HepG2 (cell line): ENCODE measurements around the gene GJA3. TPM values are rescaled to one million over a fixed set of nuclear protein-coding genes. Genes with fewer than 3 reads are reported as not detected.

ENCODE experiments used
- ATAC-seq: fragments of 200-7000 bp; cut with Tn5 transposase; 3 replicates; pipeline ENCODE4 v1.9.1; 2020; ENCODE audit warnings: mild to moderate bottlenecking, moderate library complexity
- BruUV-seq: library from RNA; stranded (reverse); fragments of 400-500 nt; replicated peaks from 2 replicates; lab custom pipeline; 2021; lab: Mats Ljungman, UMichigan
- CTCF ChIA-PET: fragments of 300-600 bp; formaldehyde crosslinking; extraction: SDS; loops from one replicate; lab custom pipeline; 2021; ENCODE audit warnings: low total read pairs, inconsistent platforms, low intra/inter-chr PET ratio; lab: Yijun Ruan, JAX
- POLR2A ChIA-PET: fragments of 350-600 bp; sonication (Branson Sonifier 250); formaldehyde crosslinking; loops from one replicate; lab custom pipeline; 2020; ENCODE audit warnings: antibody characterized with exemption, inconsistent platforms; lab: Yijun Ruan, JAX
- DNase-seq: peaks from one replicate; pipeline ENCODE4 v3.0.0-alpha.2; 2015; ENCODE audit warnings: low spot score
- FAIRE-seq: peaks from 3 replicates; lab custom pipeline; 2011; peaks lifted over from hg19 to GRCh38; lab: Jason Lieb, UNC
- H2AFZ ChIP-seq: one replicate; pipeline ENCODE4 v1.6.1; 2011; ENCODE audit warnings: low read length, inconsistent platforms
- H3K27ac ChIP-seq: fragments of 300-600 bp; 3 replicates; pipeline ENCODE4 v1.8.0; 2011; ENCODE audit warnings: mixed run types, mild to moderate bottlenecking, mixed read lengths, low read length, inconsistent platforms; ENCODE audit not compliant: insufficient read depth; ENCODE audit errors: extremely low read length
- H3K27me3 ChIP-seq, 2 experiments: fragments of 200-600 bp in 1 of 2; 2 replicates in 1 of 2; 3 replicates in 1 of 2; pipeline versions ENCODE4 v1.6.0 to v1.8.0; 2011; ENCODE audit warnings: low read length in 2 of 2, mild to moderate bottlenecking in 2 of 2, moderate library complexity in 2 of 2, inconsistent platforms in 1 of 2; ENCODE audit not compliant: insufficient read depth in 2 of 2, control insufficient read depth in 1 of 2
- H3K36me3 ChIP-seq, 2 experiments: fragments of 200-600 bp in 1 of 2; replicated peaks in 1 of 2; 2 replicates in 1 of 2; 3 replicates in 1 of 2; pipeline versions ENCODE4 v1.5.1 to v1.8.0; 2011; ENCODE audit warnings: low read length in 2 of 2, inconsistent platforms in 1 of 2; ENCODE audit not compliant: insufficient read depth in 2 of 2, control insufficient read depth in 1 of 2
- H3K4me1 ChIP-seq: 2 replicates; pipeline ENCODE4 v1.5.1; 2012; ENCODE audit warnings: low read length, inconsistent platforms; ENCODE audit not compliant: insufficient read depth
- H3K4me2 ChIP-seq: 2 replicates; pipeline ENCODE4 v1.6.0; 2011; ENCODE audit warnings: low read depth, low read length, inconsistent platforms
- H3K4me3 ChIP-seq, 3 experiments: fragments of 200-600 bp in 1 of 3; sonication (generic), shearing (Covaris generic) in 1 of 3; replicated peaks in 1 of 3; 2 replicates each; pipeline ENCODE4 v1.5.1; 2011 to 2016; ENCODE audit warnings: low read length in 3 of 3, inconsistent platforms in 2 of 3, low read depth in 2 of 3, mild to moderate bottlenecking in 2 of 3, control low read depth in 1 of 3, mixed read lengths in 1 of 3; ENCODE audit not compliant: insufficient read depth in 1 of 3
- H3K79me2 ChIP-seq: one replicate; pipeline ENCODE4 v1.6.1; 2011; ENCODE audit warnings: low read length, inconsistent platforms; ENCODE audit not compliant: insufficient read depth
- H3K9ac ChIP-seq: 2 replicates; pipeline ENCODE4 v1.6.0; 2011; ENCODE audit warnings: mild to moderate bottlenecking, low read depth, low read length, inconsistent platforms; ENCODE audit not compliant: insufficient read depth
- H3K9me3 ChIP-seq: 2 replicates; pipeline ENCODE4 v1.5.1; 2012; ENCODE audit warnings: mild to moderate bottlenecking, low read length
- H4K20me1 ChIP-seq: 2 replicates; pipeline ENCODE4 v1.6.0; 2011; ENCODE audit warnings: inconsistent platforms, mild to moderate bottlenecking, low read length, moderate library complexity; ENCODE audit not compliant: insufficient read depth
- DNMT3B ChIP-seq: conservative IDR thresholded peaks from 2 replicates; pipeline ENCODE4 v1.6.1; 2016; ENCODE audit warnings: missing biosample characterization, control low read depth
- FOXJ3 ChIP-seq: sonication (generic); formaldehyde crosslinking; IDR thresholded peaks from 2 replicates; pipeline ENCODE4 v1.4.0; 2020; ENCODE audit warnings: missing genetic modification reagents, mild to moderate bottlenecking, borderline replicate concordance
- FOXK1 ChIP-seq: sonication (generic); formaldehyde crosslinking; IDR thresholded peaks from 2 replicates; pipeline ENCODE4 v1.4.0; 2020; ENCODE audit warnings: low read depth, missing genetic modification reagents, borderline replicate concordance
- GLI4 ChIP-seq: sonication (generic); formaldehyde crosslinking; IDR thresholded peaks from 2 replicates; pipeline ENCODE4 v1.5.1; 2020; ENCODE audit warnings: missing genetic modification reagents, mild to moderate bottlenecking, moderate library complexity, borderline replicate concordance
- KDM5B ChIP-seq: sonication (generic); formaldehyde crosslinking; IDR thresholded peaks from 2 replicates; pipeline ENCODE4 v1.4.0; 2020; ENCODE audit warnings: missing genetic modification reagents, mild to moderate bottlenecking, borderline replicate concordance
- MAFF ChIP-seq: IDR thresholded peaks from 2 replicates; pipeline ENCODE4 v1.6.1; 2011; ENCODE audit warnings: low read depth, low read length, improper control_type of control experiment
- SIX1 ChIP-seq: sonication (generic); formaldehyde crosslinking; IDR thresholded peaks from 2 replicates; pipeline ENCODE4 v1.4.0; 2020; ENCODE audit warnings: missing genetic modification reagents, borderline replicate concordance
- YEATS2 ChIP-seq: sonication (generic); formaldehyde crosslinking; IDR thresholded peaks from 2 replicates; pipeline ENCODE4 v1.4.0; 2020; ENCODE audit warnings: missing genetic modification reagents, borderline replicate concordance
- ZNF605 ChIP-seq: sonication (generic); formaldehyde crosslinking; IDR thresholded peaks from 2 replicates; pipeline ENCODE4 v1.8.0; 2022; ENCODE audit warnings: mild to moderate bottlenecking, missing genetic modification reagents
- WGBS: methylation state at CpG from one replicate; pipeline ENCODE4 v1.1.6; 2017; ENCODE audit warnings: low lambda C conversion rate; 5-methylcytosine and 5-hydroxymethylcytosine counted together
- in situ Hi-C: cut with HindIII; loops from 2 replicates; pipeline ENCODE4 v1.10.0; 2017; ENCODE audit warnings: low pct_unique_long_range_greater_than_20kb; ENCODE audit not compliant: extremely low pct_ligation_motif_present
- intact Hi-C: fragments of 100-400 bp; cut with micrococcal nuclease; formaldehyde crosslinking; loops from one replicate; pipeline ENCODE4 v1.10.0; 2022; ENCODE audit not compliant: unreplicated experiment
- polyA plus RNA-seq, 8 experiments: library from polyadenylated mRNA; depleted of rRNA in 3 of 8; stranded (reverse) in 7 of 8; unstranded in 1 of 8; fragments of >200 nt; fragmentation: Illumina TruSeq in 4 of 8; extraction: Trizol in 4 of 8; gene quantifications; 2 replicates each; pipeline versions ENCODE4 v1.2.1 to v1.2.3, GENCODE V29; 2011 to 2016; ENCODE audit warnings: low read depth in 4 of 8, missing spikeins in 1 of 8, mixed read lengths in 1 of 8; ENCODE audit not compliant: insufficient read depth in 1 of 8
- total RNA-seq, 5 experiments: library from RNA; depleted of rRNA; stranded (reverse); fragments of >200 nt; fragmentation: Illumina TruSeq; extraction: Trizol; gene quantifications; 2 replicates each; pipeline ENCODE4 v1.2.3, GENCODE V29; 2016; ENCODE audit warnings: low read depth in 1 of 5
- TF ChIP-seq, protein P1 (sequence below): sonication (generic); formaldehyde crosslinking; IDR thresholded peaks from 2 replicates; pipeline ENCODE4 v1.4.0; 2020; ENCODE audit warnings: mild to moderate bottlenecking, missing genetic modification reagents
- TF ChIP-seq, protein P2 (sequence below): sonication (generic); formaldehyde crosslinking; IDR thresholded peaks from 2 replicates; pipeline ENCODE4 v1.4.0; 2020; ENCODE audit warnings: mild to moderate bottlenecking, missing genetic modification reagents
- TF ChIP-seq, protein P3 (sequence below): IDR thresholded peaks from 2 replicates; pipeline ENCODE4 v1.6.1; 2016; ENCODE audit warnings: missing compliant biosample characterization, missing genetic modification reagents, borderline replicate concordance
- TF ChIP-seq, protein P4 (sequence below): sonication (generic); formaldehyde crosslinking; IDR thresholded peaks from 2 replicates; pipeline ENCODE4 v1.9.0; 2022; ENCODE audit warnings: low read depth, missing genetic modification reagents
- TF ChIP-seq, protein P5 (sequence below): sonication (generic); formaldehyde crosslinking; IDR thresholded peaks from 2 replicates; pipeline ENCODE4 v1.5.1; 2020; ENCODE audit warnings: missing genetic modification reagents, mild to moderate bottlenecking, borderline replicate concordance

GJA3 gene
- total and polyA plus RNA-seq, 2 of the 13 experiments (the other 11 are each of a cell fraction or from before 2014, with no cell fraction given): 0.04 TPM

DNA sequence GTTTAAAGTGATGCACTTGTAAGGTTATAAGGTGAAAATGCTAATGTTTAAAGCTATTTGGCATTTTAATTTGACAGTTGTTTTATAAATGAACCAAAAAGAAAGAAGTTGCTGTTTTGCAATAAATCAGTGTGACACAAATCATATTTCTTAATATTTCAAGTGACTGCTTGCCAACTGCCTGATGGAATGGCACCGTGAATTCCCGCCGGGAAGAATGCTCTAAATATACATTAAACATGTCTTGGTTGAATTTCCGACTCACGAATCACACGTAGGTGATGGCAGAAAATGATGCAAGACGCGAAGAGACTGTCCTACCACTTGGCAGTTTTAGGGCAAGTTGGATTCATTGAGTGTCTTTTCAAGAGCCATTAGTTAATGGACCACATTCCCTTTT, 34.9 kb upstream of the GJA3 start:
- no peak for DNase-seq
- Histone ChIP-seq H3K27me3 (peaks cover 3 to 39% of the 10 kb centered on the region in 2 experiments), H3K4me2 (no peak overlapping the region), H3K36me3 (no peaks in the 10 kb centered on the region), H4K20me1 (no peaks in the 10 kb centered on the region; the same call in 1 of the 2 replicates), H3K79me2 (no peaks in the 10 kb centered on the region), H3K27ac (no peak overlapping the region), H3K9ac (no peak overlapping the region), H3K4me3 (no peak overlapping the region), H3K9me3 (no peaks in the 10 kb centered on the region), H3K4me1 (peaks cover 37% of the 10 kb centered on the region), H2AFZ (no peak overlapping the region)
- ChIA-PET CTCF (no interaction called here), POLR2A (no interaction called here)
- intact Hi-C loops (loop anchor here (5.0 kb wide), 3 partner anchors 112 to 726 kb away; no protein-coding TSS in a partner anchor), in situ Hi-C loops (loop anchor here (10.0 kb wide), 1 partner anchor 99 kb away; no protein-coding TSS in a partner anchor)
- no peak for ATAC-seq
- FAIRE-seq: no peak
- 54% methylated on average over 8 of the region's 8 CpGs for WGBS
- no TSS peak for BruUV-seq
- TF ChIP-seq FOXJ3 (CRISPR knock-in tag) (no peak), KDM5B (CRISPR knock-in tag) (no peak), YEATS2 (no peak), ZNF605 (CRISPR knock-in tag) (no peak), FOXK1 (CRISPR knock-in tag) (no peak), DNMT3B (CRISPR knock-in tag) (no peak), MAFF (no peak), GLI4 (CRISPR knock-in tag) (no peak), SIX1 (CRISPR knock-in tag) (no peak)
- TF ChIP-seq, protein P1, sequence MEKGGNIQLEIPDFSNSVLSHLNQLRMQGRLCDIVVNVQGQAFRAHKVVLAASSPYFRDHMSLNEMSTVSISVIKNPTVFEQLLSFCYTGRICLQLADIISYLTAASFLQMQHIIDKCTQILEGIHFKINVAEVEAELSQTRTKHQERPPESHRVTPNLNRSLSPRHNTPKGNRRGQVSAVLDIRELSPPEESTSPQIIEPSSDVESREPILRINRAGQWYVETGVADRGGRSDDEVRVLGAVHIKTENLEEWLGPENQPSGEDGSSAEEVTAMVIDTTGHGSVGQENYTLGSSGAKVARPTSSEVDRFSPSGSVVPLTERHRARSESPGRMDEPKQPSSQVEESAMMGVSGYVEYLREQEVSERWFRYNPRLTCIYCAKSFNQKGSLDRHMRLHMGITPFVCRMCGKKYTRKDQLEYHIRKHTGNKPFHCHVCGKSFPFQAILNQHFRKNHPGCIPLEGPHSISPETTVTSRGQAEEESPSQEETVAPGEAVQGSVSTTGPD: no peak
- TF ChIP-seq, protein P2, sequence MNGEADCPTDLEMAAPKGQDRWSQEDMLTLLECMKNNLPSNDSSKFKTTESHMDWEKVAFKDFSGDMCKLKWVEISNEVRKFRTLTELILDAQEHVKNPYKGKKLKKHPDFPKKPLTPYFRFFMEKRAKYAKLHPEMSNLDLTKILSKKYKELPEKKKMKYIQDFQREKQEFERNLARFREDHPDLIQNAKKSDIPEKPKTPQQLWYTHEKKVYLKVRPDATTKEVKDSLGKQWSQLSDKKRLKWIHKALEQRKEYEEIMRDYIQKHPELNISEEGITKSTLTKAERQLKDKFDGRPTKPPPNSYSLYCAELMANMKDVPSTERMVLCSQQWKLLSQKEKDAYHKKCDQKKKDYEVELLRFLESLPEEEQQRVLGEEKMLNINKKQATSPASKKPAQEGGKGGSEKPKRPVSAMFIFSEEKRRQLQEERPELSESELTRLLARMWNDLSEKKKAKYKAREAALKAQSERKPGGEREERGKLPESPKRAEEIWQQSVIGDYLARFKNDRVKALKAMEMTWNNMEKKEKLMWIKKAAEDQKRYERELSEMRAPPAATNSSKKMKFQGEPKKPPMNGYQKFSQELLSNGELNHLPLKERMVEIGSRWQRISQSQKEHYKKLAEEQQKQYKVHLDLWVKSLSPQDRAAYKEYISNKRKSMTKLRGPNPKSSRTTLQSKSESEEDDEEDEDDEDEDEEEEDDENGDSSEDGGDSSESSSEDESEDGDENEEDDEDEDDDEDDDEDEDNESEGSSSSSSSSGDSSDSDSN: no peak
- TF ChIP-seq, protein P3, sequence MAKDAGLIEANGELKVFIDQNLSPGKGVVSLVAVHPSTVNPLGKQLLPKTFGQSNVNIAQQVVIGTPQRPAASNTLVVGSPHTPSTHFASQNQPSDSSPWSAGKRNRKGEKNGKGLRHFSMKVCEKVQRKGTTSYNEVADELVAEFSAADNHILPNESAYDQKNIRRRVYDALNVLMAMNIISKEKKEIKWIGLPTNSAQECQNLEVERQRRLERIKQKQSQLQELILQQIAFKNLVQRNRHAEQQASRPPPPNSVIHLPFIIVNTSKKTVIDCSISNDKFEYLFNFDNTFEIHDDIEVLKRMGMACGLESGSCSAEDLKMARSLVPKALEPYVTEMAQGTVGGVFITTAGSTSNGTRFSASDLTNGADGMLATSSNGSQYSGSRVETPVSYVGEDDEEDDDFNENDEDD (CRISPR knock-in tag): no peak
- TF ChIP-seq, protein P4, sequence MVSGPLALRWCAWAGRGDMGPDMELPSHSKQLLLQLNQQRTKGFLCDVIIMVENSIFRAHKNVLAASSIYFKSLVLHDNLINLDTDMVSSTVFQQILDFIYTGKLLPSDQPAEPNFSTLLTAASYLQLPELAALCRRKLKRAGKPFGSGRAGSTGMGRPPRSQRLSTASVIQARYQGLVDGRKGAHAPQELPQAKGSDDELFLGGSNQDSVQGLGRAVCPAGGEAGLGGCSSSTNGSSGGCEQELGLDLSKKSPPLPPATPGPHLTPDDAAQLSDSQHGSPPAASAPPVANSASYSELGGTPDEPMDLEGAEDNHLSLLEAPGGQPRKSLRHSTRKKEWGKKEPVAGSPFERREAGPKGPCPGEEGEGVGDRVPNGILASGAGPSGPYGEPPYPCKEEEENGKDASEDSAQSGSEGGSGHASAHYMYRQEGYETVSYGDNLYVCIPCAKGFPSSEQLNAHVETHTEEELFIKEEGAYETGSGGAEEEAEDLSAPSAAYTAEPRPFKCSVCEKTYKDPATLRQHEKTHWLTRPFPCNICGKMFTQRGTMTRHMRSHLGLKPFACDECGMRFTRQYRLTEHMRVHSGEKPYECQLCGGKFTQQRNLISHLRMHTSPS (CRISPR knock-in tag): no peak
- TF ChIP-seq, protein P5, sequence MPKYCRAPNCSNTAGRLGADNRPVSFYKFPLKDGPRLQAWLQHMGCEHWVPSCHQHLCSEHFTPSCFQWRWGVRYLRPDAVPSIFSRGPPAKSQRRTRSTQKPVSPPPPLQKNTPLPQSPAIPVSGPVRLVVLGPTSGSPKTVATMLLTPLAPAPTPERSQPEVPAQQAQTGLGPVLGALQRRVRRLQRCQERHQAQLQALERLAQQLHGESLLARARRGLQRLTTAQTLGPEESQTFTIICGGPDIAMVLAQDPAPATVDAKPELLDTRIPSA (CRISPR knock-in tag): no peak
